SK-N-SH (cell line): ENCODE measurements around the gene CCNT1. TPM values are rescaled to one million over a fixed set of nuclear protein-coding genes. Genes with fewer than 3 reads are reported as not detected.

Experiments used
- CTCF ChIA-PET: fragments of 300-600, 350-600 bp; formaldehyde crosslinking; extraction: SDS; loops from one replicate; lab custom pipeline; 2021; lab: Yijun Ruan, JAX
- POLR2A ChIA-PET: fragments of 350-600 bp; sonication (Branson Sonifier 250); formaldehyde crosslinking; extraction: SDS; loops from one replicate; lab custom pipeline; 2020; ENCODE audit warnings: antibody characterized with exemption, inconsistent platforms; lab: Yijun Ruan, JAX
- DNase-seq: peaks from one replicate; pipeline ENCODE4 v3.0.0; 2012
- H2AFZ ChIP-seq: fragments of 200-600 bp; sonication (generic); 2 replicates; pipeline ENCODE4 v1.8.1; 2016; ENCODE audit warnings: antibody characterized with exemption, mild to moderate bottlenecking, low read depth
- H3F3A ChIP-seq: fragments of 200-600 bp; sonication (generic); replicated peaks from 2 replicates; pipeline ENCODE3; 2016; ENCODE audit warnings: antibody characterized with exemption, mild to moderate bottlenecking; ENCODE audit not compliant: insufficient read depth
- H3K27ac ChIP-seq, 2 experiments: fragments of 200-500 bp in 1 of 2; fragments of 200-600 bp in 1 of 2; sonication (Bioruptor generic) in 1 of 2; sonication (generic), shearing (Covaris generic) in 1 of 2; 2 replicates each; pipeline versions ENCODE4 v1.5.1 to v1.6.1; 2014 to 2016; ENCODE audit warnings: low read depth in 2 of 2, inconsistent platforms in 1 of 2, low read length in 1 of 2, mild to moderate bottlenecking in 1 of 2, mixed read lengths in 1 of 2
- H3K27me3 ChIP-seq: fragments of 200-600 bp; sonication (generic), shearing (Covaris generic); 2 replicates; pipeline ENCODE4 v1.6.1; 2016; ENCODE audit warnings: mixed run types; ENCODE audit not compliant: insufficient read depth
- H3K36me3 ChIP-seq, 2 experiments: fragments of 200-500 bp in 1 of 2; fragments of 200-600 bp in 1 of 2; sonication (Bioruptor generic) in 1 of 2; sonication (generic) in 1 of 2; replicated peaks in 1 of 2; 2 replicates each; pipeline versions ENCODE3 to v1.5.1; 2014 to 2016; ENCODE audit warnings: low read length in 1 of 2, mild to moderate bottlenecking in 1 of 2; ENCODE audit not compliant: insufficient read depth in 2 of 2, control insufficient read depth in 1 of 2
- H3K4me1 ChIP-seq, 2 experiments: fragments of 200-500 bp in 1 of 2; fragments of 200-600 bp in 1 of 2; sonication (Bioruptor generic) in 1 of 2; sonication (generic), shearing (Covaris generic) in 1 of 2; 2 replicates each; pipeline versions ENCODE4 v1.5.1 to v1.6.1; 2014 to 2016; ENCODE audit warnings: low read depth in 1 of 2, low read length in 1 of 2, mixed run types in 1 of 2; ENCODE audit not compliant: insufficient read depth in 2 of 2, control insufficient read depth in 1 of 2
- H3K4me2 ChIP-seq: fragments of 200-600 bp; sonication (generic), shearing (Covaris generic); 2 replicates; pipeline ENCODE4 v1.6.1; 2017; ENCODE audit warnings: mixed run types
- H3K4me3 ChIP-seq, 2 experiments: fragments of 200-500 bp in 1 of 2; fragments of 200-600 bp in 1 of 2; sonication (Bioruptor generic) in 1 of 2; sonication (generic), shearing (Covaris generic) in 1 of 2; 2 replicates each; pipeline versions ENCODE4 v1.5.1 to v1.8.1; 2014 to 2016; ENCODE audit warnings: low read depth in 2 of 2, inconsistent platforms in 1 of 2, low read length in 1 of 2, mild to moderate bottlenecking in 1 of 2, mixed read lengths in 1 of 2, moderate library complexity in 1 of 2
- H3K79me2 ChIP-seq: fragments of 200-600 bp; sonication (generic); 2 replicates; pipeline ENCODE4 v1.8.1; 2017; ENCODE audit warnings: mild to moderate bottlenecking; ENCODE audit not compliant: insufficient read depth
- H3K9ac ChIP-seq: fragments of 200-600 bp; sonication (generic); 2 replicates; pipeline ENCODE4 v1.6.1; 2017; ENCODE audit warnings: mixed run types
- H3K9me2 ChIP-seq: fragments of 200-600 bp; sonication (generic); 2 replicates; pipeline ENCODE4 v1.6.1; 2017; ENCODE audit warnings: mixed run types
- H3K9me3 ChIP-seq: fragments of 200-600 bp; sonication (generic); 2 replicates; pipeline ENCODE4 v1.6.1; 2017; ENCODE audit warnings: mixed run types, mild to moderate bottlenecking, moderate library complexity
- H4K20me1 ChIP-seq: fragments of 200-600 bp; sonication (generic); 2 replicates; pipeline ENCODE4 v1.6.1; 2017; ENCODE audit warnings: mild to moderate bottlenecking, mixed run types; ENCODE audit not compliant: insufficient read depth
- CHD2 ChIP-seq: fragments of 150-350 bp; IDR thresholded peaks from 2 replicates; pipeline ENCODE4 v1.6.1; 2018; ENCODE audit warnings: low read length; ENCODE audit not compliant: partially characterized antibody
- CTCF ChIP-seq: fragments of 200-600 bp; sonication (generic); IDR thresholded peaks from 2 replicates; pipeline ENCODE4 v1.6.1; 2017; ENCODE audit warnings: antibody characterized with exemption, mild to moderate bottlenecking, moderate library complexity
- ELF1 ChIP-seq: IDR thresholded peaks from 2 replicates; pipeline ENCODE4 v1.4.0; 2012
- FOSL2 ChIP-seq: IDR thresholded peaks from 2 replicates; pipeline ENCODE4 v1.4.0; 2012; ENCODE audit warnings: low read depth, mild to moderate bottlenecking, moderate library complexity, borderline replicate concordance
- IRF3 ChIP-seq: fragments of 150-350 bp; IDR thresholded peaks from 2 replicates; pipeline ENCODE4 v1.6.1; 2016; ENCODE audit warnings: mild to moderate bottlenecking, low read depth, low read length
- MEF2A ChIP-seq: IDR thresholded peaks from 2 replicates; pipeline ENCODE4 v1.4.0; 2012; ENCODE audit warnings: low read depth, borderline replicate concordance
- MXI1 ChIP-seq: IDR thresholded peaks from 2 replicates; pipeline ENCODE4 v1.6.1; 2012; ENCODE audit warnings: mild to moderate bottlenecking, low read depth, low read length, improper control_type of control experiment
- NFIC ChIP-seq: IDR thresholded peaks from 2 replicates; pipeline ENCODE4 v1.4.0; 2012; ENCODE audit warnings: borderline replicate concordance
- NRF1 ChIP-seq: IDR thresholded peaks from 2 replicates; pipeline ENCODE4 v1.6.1; 2012; ENCODE audit warnings: low read depth, mild to moderate bottlenecking, low read length
- PBX3 ChIP-seq: IDR thresholded peaks from 2 replicates; pipeline ENCODE4; 2012
- RCOR1 ChIP-seq: fragments of 150-350 bp; IDR thresholded peaks from 2 replicates; pipeline ENCODE4 v1.6.1; 2017; ENCODE audit warnings: antibody characterized with exemption, low read length
- RFX5 ChIP-seq: IDR thresholded peaks from 2 replicates; pipeline ENCODE4 v1.6.1; 2012; ENCODE audit warnings: mild to moderate bottlenecking, improper control_type of control experiment, low read length
- RXRA ChIP-seq: IDR thresholded peaks from 2 replicates; pipeline ENCODE4 v1.4.0; 2012; ENCODE audit warnings: low read depth, mild to moderate bottlenecking, borderline replicate concordance
- SMC3 ChIP-seq: IDR thresholded peaks from 2 replicates; pipeline ENCODE4 v1.6.1; 2012; ENCODE audit warnings: low read depth, low read length, improper control_type of control experiment
- TAF1 ChIP-seq: IDR thresholded peaks from 2 replicates; pipeline ENCODE4 v1.6.1; 2012; ENCODE audit warnings: low read depth, mild to moderate bottlenecking, low read length, moderate library complexity, borderline replicate concordance
- TCF12 ChIP-seq: IDR thresholded peaks from 2 replicates; pipeline ENCODE4 v1.4.0; 2012
- TEAD4 ChIP-seq: IDR thresholded peaks from 2 replicates; pipeline ENCODE4 v1.4.0; 2012; ENCODE audit warnings: mild to moderate bottlenecking, borderline replicate concordance; ENCODE audit not compliant: insufficient read depth
- USF1 ChIP-seq: IDR thresholded peaks from 2 replicates; pipeline ENCODE4 v1.4.0; 2012; ENCODE audit warnings: low read depth, borderline replicate concordance
- YY1 ChIP-seq: IDR thresholded peaks from 2 replicates; pipeline ENCODE4 v1.4.0; 2012; ENCODE audit warnings: low read depth, mild to moderate bottlenecking
- ZBTB33 ChIP-seq: IDR thresholded peaks from 2 replicates; pipeline ENCODE4 v1.4.0; 2012; ENCODE audit warnings: low read depth, borderline replicate concordance
- WGBS: methylation state at CpG from one replicate; pipeline ENCODE4 v1.1.6; 2017; ENCODE audit warnings: low lambda C conversion rate; 5-methylcytosine and 5-hydroxymethylcytosine counted together
- polyA plus RNA-seq, 3 experiments: library from polyadenylated mRNA; depleted of rRNA; stranded (reverse); fragments of >200 nt; gene quantifications; 2 replicates each; pipeline ENCODE4 v1.2.3, GENCODE V29; 2012

CCNT1 gene
- polyA plus RNA-seq, 1 of the 3 experiments (the other 2 are of a cell fraction) = 7.2 TPM

- Histone ChIP-seq H3K9me3 (no peaks in the 10 kb centered on the region), H3K79me2 (peaks cover 46% of the 10 kb centered on the region; the same call in 1 of the 2 replicates), H2AFZ (no peak overlapping the region)
- 97% methylated on average over 4 of the region's 4 CpGs for WGBS
- DNase-seq = no peak
- no peak for TF ChIP-seq RXRA
- no peak for TF ChIP-seq CHD2
- TF ChIP-seq MEF2A = no peak
- no peak for TF ChIP-seq CTCF
- TF ChIP-seq ZBTB33 = no peak
- no peak for TF ChIP-seq IRF3
- TF ChIP-seq TAF1 = no peak
- no peak for TF ChIP-seq RCOR1
- no peak for TF ChIP-seq USF1
- no peak for TF ChIP-seq YY1
- TF ChIP-seq FOSL2 = no peak
- no peak for TF ChIP-seq NFIC
- TF ChIP-seq RFX5 = no peak
- no peak for TF ChIP-seq MXI1
- no peak for TF ChIP-seq NRF1
- TF ChIP-seq TCF12 = no peak
- no peak for TF ChIP-seq PBX3
- TF ChIP-seq SMC3 = no peak
- TF ChIP-seq TEAD4 = no peak
- TF ChIP-seq ELF1 = no peak
- TF ChIP-seq, all 33 proteins: peak for 0
- Histone ChIP-seq H3K9ac (no peak overlapping the region), H3K27me3 (no peaks in the 10 kb centered on the region), H3F3A (peaks cover 11% of the 10 kb centered on the region), H3K4me3 (no peak overlapping the region), H3K36me3 (peaks cover 49 to 82% of the 10 kb centered on the region in 2 experiments), H3K4me1 (no peaks in the 10 kb centered on the region), H3K4me2 (no peak overlapping the region), H4K20me1 (peaks cover 5% of the 10 kb centered on the region; the same call in 1 of the 2 replicates), H3K9me2 (no peaks in the 10 kb centered on the region), H3K27ac (no peak overlapping the region)
- POLR2A ChIA-PET = no interaction called here
- CTCF ChIA-PET = interaction anchor here (0.6 kb wide), 1 partner anchor 494 kb away, joined by 3 read pairs; no protein-coding TSS in a partner anchor
Observed at GRCh38 chr12:48659863-48660262, 56.6 kb downstream of the CCNT1 start.
